GM18511 (cell line): ENCODE data around the gene ELOVL2.
A peak's percentile ranks its signal among the peaks of the same experiment; 100 is the strongest.
"Not testable (repeated sequence)": the region's sequence is repeated elsewhere in the genome, so short reads cannot be mapped to it uniquely, and the experiment has no call there.

ENCODE experiments used
- ATAC-seq: cut with Tn5 transposase; IDR thresholded peaks from one replicate; pipeline ENCODE4 v1.9.1; 2021; ENCODE audit warnings: mild to moderate bottlenecking, moderate library complexity; ENCODE audit not compliant: unreplicated experiment

The ELOVL2 gene

DNA sequence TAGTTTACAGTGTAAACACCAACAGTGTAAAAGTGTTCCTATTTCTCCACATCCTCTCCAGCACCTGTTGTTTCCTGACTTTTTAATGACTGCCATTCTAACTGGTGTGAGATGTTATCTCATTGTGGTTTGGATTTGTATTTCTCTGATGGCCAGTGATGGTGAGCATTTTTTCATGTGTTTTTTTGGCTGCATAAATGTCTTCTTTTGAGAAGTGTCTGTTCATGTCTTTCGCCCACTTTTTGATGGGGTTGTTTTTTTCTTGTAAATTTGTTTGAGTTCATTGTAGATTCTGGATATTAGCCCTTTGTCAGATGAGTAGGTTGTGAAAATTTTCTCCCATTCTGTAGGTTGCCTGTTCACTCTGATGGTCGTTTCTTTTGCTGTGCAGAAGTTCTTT is 59.1 kb downstream of the ELOVL2 start:
- not testable (repeated sequence) for ATAC-seq

DNA sequence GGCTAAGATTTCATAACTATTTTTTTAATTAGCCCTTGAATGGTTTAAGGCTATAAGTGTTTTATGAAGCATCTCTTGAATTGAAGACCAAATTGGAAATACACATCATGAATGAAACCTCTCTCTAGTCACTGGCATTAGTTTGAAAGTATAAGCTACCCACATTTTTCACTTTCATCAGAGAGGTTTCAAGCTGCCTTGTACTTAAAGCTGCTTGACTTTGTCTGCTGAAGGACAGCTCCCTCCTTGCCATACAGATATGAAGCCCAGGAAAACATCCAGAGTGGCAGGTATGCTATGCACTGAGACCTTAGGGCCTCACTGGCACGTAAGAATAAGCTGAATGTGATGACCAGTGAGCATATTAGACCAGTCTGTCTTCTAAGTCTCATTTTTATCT is 62.7 kb downstream of the ELOVL2 start:
- no peak for ATAC-seq

DNA sequence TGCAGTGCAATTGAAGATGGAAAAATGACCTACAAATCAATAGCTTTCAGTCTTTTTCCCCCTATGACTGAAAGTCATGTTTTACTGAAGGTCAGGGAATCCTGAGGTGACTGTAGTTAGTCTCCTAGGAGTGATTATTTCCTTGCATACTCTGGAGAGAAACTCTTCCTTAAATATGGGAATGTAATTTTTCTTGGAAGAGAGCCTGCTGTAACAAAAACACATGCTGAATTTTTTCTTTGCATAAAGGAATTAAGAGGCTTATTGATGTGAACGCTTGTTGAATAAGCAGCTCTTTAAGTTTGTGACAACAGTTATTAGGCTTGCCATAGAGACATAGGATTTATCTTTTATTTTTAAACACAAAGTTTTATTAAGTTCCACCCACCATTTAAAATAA is 64.5 kb downstream of the ELOVL2 start:
- no peak for ATAC-seq

DNA sequence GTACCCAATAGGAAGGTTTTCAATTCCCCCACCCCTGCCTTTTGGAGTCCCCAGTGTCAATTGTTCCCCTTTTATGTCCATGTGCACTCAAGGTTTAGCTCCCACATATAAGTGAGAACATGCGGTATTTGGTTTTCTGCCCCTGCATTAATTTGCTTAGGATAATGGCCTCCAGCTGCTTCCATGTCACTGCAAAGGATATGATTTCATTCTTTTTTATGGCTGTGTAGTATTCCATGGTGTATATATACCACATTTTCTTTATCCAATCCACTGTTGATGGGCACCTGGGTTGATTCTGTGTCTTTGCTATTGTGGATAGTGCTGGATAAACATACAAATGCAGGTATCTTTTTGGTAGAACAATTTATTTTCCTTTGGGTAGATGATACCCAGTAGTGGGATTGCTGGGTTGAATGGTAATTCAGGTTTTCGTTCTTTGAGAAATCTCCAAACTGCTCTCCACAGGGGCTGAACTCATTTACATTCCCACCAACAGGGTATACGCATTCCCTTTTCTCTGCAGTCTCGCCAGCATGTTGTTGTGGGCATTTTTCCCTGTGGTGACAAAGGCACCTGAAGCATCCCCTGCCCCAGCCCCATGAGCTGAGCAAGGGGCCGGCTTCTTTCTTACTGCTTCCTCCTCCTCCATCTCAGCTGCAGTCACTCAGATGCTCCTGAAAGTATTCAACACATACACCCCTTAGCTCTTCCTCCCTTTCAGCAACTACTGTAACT is 66.7 kb downstream of the ELOVL2 start:
- no peak for ATAC-seq

DNA sequence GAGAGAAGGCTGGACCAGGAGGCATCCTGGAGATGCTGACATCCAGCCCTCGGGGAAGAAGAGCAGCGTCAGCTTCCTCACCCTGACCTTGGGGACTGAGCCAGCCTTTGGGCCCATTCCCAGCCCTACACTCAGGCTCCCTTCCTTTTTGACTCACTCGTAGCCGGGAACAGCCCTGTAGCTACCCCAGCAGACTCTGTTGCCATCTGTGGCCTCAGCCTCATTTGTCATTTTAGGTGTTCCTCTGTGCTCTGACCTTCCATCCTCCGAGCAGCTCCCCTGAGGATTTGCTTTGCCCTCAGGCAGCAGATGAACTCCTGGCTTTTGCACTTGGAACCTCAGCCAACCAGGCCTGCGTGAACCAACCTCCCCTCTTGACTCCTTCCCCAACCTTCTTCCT is 67.5 kb downstream of the ELOVL2 start:
- ATAC-seq: no peak

DNA sequence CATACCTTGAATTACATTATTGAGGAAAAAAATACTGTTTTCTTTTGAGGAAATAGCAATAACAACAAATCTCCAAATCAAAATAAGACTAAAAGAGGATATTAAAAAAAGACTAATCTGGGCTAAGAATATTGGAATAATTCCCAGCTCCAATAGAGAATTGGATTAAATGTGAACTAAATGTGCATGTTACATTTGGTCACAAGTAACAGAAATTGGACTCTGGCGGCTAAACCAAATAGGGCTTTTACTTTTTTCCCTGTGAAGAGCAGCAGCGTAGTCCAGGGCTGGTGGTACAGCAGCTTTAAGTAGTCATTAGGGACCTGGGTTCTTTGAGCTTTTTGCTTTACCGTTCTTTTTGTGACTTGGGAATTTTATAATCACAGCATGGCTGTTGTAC is 71.9 kb downstream of the ELOVL2 start:
- no peak for ATAC-seq

DNA sequence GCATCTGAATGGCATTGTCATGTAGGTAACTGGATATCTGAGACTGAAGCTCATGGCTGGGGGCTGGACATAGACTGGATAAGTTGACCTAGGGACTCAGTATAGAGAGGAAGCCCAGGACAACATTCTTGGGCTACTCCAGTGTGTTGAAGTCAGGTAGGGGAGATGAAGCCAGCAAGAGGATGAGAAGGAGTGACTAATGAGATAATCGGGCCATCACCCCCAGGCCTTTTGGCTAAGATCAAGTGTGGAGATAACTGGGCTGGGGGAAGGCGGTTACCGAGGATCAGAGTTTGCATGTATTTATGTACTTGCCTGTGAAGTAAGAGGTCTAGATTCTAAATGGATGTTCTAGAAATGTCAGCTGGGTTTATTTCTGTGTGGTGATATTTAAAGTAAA is 73.4 kb downstream of the ELOVL2 start:
- ATAC-seq: no peak

DNA sequence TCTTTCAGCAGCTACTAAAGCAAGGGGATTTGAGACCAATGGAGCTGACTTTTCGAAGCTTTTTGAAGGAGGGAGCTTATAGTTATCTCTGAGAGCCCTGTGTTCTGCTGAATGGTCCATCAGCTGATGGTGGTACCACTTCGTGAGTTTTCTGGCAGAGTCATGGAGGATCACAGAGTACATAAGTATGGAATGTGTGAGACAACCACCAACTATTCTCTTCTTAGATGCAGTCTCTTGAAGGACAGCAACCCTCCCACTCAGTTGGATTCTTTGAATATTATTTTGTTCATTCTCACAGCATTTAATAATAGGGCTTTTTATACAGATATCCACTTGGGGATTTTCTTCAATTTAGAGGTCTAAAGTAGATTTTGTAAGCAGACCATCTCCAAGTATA is 75.3 kb downstream of the ELOVL2 start:
- no peak for ATAC-seq

DNA sequence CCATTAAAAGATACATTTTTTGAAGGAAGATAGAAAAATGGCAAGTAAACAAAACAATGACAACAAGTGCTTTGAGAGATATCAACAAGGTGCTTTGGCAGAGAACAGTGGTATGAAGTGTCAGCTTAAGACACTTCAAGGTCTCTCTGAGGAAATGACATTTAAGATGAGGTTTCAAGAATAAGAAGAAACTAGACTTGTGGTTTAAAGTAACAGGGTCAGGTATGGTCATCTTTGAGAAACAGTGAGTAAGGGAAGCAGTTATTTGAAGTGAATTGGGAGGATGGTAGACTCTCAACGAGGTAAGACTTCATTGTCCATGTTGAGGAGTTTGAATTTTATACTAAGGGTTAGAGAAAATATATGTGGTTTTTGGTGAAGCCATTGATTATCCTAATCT is 79.4 kb downstream of the ELOVL2 start:
- ATAC-seq: peak; percentile 81

DNA sequence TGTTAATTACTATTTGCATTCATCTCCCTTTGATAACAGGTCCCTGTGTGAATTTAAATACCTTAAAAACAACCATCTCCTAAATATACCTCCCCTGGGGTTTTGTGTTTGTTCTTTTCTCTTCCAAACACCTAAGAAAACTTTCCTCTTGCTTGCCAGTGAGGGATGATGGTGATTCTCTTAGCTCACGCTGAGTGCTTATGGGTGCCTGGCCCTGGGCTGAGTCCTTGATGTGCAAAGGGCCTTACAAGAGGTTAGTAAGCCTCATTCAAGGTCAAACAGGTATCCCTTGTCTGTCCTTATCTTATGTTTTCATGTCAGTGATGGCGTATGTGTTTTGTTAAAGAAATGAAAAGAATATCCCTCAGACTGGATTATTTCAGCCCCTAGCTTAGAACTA is 81.0 kb downstream of the ELOVL2 start:
- ATAC-seq: no peak

DNA sequence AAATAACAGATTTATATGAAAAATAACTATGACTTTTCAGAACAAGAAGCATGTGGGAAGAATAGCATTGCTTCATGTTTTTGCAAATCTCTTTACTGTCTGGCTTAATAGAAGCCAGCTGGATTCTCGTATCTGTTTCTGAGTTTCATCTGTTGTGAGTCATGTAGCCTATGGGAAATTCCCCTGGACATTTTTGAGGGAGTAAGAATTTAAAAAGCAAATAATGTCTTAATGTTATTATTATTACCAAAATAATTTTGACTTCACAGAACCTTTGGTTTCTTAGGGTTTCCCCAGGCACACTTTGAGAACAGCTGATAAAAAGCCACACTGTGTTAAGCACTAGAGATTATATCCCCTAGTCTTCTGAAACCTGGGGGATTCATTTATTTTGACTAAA is 81.4 kb downstream of the ELOVL2 start:
- ATAC-seq: no peak

DNA sequence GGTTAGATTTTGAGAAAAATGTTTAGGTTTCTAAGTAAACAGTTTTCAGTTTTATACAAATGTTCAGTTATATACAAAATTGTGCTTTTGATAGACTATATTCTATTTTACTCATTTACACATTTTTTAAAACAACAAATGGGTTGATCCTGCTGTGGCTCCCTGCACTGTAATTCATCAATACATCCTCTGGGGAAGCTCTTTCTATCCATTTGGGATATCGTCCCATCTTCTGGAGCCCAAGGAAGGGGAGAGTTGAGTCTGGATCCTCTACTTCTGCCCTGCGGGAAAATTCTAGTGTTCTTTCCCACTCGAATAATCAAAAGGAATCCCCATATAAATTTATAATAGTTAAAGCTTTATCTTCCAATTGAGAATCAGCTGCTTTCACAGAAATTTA is 82.3 kb downstream of the ELOVL2 start:
- no peak for ATAC-seq

DNA sequence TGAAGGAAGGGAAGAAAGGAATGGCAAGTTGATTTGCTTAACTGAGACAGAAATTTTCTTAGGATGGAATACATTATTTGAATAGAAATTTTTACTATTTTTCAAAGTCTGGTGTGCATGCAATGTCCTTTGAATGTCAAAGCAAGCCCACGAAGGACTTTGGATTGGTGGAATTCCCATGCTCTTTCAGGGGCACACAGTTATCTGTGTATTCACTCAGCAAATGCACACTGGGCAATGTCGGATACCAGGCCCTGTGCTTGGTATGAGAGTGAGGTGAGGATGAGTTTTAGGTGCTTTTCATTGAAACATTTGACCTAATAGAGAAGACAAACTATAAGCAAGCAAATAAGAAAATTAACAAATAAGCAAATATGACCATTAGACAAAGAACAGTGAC is 83.9 kb downstream of the ELOVL2 start:
- no peak for ATAC-seq

DNA sequence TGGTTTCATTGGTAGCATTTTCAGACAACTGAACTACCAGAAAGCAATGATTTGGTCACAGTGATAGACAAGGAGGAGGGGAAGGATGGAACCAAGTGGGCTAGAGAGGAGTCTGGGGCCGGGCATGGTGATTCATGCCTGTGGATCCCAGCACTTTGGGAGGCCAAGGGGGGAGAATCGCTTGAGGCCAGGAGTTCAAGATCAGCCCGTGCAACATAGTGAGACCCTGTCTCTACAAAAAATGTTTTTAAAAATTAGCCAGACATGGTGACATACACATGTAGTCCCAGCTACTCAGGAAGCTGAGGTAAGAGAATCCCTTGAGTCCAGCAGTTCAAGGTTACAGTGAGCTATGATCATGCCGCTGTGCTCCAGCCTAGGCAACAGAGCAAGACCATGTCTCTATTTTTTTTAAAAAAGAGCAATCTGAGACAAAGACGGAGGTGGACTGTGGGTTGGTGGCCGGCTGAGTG is 86.7 kb downstream of the ELOVL2 start:
- no peak for ATAC-seq

DNA sequence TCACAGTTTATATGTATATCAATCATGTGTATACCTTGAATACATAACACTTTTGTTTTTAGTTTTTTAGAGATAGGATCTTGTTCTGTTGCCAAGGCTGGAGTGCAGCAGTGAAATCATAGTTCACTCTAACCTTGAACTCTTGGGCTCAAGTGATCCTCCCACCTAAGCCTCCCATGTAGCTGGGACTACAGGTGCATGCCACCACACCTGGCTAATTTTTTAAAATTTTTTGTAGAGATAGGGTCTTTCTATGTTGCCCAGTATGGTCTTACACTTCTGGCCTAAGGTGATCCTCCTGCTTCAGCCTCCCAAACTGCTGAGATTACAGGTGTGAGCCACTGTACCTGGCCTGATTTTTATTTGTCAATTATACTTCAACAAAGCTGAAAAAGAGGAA is 87.3 kb downstream of the ELOVL2 start:
- no peak for ATAC-seq

DNA sequence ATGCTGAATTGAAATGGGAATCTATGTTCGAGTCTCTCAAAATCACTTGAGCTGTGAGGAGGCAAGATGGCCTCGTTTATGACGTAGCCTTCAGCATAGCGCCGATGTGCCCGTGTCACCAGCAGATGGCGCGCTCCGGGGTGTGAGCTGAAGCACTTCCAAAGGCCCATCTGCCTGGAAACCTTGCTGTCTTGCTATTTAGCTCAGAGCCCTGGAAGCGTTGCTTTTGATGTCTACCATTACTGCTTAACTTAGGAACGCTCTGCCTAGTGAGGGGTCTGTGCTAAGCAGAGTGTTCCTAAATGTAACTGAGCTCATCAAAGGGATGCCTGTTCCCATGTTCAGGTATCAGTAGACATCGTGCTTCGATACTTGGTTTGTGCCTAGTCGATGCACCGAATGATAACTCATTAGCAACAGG is 89.5 kb downstream of the ELOVL2 start:
- ATAC-seq: peak; percentile 91

DNA sequence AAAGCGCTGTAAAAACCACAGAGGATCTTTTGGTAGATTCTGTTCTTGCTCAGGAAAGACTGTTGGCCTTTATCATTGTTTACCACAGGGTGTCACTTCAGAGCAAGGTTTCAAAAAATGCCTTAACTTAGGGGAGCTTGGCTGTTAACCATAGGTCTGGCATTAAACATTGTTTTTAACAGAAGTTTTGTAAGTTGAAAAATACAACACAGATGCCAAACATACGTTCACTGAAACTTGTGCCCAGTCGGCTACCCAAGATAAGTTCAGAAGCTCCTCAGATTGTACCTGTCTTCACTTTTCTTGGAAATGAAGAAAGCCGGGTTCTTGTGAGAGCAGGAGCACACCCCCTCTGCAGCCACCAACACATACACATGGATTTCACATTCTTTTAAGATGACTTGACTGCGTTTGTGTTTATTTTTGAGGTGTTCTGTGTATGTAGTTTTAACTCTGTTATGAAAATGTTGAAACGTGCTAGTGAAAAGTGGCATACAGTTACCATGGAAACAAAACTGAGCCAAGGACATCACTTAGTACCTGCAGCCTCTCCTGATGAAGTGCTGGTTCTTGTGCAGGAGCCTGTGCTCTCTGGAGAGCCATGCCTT is 92.3 kb downstream of the ELOVL2 start:
- ATAC-seq: no peak

DNA sequence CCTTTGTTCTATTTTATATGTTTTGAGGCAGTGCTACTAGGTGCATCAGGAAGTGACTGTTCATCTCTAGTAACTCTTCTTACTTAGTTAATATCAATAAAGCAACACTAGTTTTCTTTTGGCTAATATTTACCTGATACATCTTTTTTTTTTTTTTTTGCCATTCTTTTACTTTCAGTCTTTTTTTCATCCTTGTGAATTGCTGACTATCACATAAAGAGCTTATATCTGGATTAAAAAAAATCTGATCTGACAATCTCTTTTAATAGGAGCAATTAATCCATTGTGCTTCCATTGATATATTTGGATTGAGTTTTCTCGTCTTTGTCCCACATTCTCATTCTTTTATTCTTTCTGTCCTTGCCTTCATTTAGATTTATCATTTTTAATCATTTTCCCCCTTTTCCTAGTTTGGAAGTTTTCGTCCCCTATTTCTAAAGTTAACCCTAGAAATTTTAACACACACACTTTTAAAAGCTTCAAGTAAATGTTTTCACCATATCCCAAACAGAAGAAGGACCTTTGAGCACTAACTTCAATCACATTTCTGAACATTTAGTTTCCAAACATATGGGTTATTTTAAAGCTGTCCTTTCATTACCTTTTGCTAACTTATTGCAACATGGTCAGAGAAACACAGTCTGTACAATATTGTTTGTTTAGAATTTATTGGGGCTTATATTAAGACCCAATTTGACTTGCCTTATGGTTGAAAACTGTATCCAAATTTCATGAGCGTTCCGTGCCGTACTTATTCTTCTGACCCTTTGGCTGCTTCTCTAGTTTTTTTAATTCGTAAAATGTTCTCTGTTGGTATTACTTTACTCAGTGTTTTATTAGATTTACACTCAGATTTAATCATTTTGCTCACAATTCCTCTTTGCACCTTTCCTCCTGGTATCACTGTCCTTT is 94.3 kb downstream of the ELOVL2 start:
- no peak for ATAC-seq

DNA sequence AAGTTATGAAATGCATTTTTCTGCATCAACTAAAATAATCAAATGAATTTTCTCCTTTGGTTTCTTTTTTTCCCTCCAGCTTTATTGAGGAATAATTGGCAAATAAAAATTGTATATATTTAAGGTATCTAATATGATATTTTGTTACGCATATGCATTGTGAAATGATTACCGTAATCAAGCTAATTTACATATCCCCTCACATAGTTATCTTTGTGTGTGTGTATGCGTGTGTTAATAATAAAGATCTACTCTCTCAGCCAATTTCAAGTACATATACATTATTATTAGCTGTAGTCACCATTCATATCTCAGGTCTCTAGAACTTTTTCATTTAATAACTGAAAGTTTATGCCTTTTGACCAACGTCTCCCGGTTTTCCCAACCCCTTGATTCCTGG is 96.1 kb downstream of the ELOVL2 start:
- ATAC-seq: no peak

DNA sequence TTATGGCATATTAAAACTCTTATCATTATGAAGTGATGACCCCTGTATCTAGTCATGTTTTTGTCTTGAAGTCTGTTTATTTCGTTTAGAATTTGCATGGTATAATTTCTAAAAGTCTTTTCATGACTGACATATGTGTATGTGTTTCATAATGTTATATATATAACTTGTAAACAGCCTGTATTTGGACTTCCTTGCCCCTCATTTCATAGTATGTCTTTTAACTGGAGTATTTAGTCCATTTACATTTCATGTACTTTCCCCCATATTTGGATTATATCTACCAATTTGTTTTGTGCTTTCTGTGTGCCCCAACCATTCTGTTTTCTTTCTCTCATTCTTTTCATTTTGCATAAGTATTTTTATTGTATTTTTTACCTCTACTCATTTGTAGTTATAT is 98.3 kb downstream of the ELOVL2 start:
- no peak for ATAC-seq

DNA sequence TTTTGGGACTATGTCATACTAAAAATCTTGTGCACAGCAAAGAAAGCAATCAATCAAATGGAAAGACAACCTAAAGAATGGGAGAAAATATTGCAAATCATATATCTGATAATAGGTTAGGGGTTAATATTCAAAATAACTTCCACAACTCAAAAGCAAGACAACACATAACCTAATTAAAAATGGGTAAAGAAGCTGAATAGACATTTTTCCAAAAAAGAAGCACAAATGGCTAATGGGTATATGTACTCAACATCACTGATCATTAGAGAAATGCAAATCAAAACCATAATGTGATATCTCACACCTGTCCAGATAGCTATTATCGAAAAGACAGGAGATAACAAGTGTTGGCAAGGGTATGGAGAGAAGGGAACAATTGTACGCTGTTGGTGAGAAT is 104.3 kb downstream of the ELOVL2 start:
- ATAC-seq: no peak

DNA sequence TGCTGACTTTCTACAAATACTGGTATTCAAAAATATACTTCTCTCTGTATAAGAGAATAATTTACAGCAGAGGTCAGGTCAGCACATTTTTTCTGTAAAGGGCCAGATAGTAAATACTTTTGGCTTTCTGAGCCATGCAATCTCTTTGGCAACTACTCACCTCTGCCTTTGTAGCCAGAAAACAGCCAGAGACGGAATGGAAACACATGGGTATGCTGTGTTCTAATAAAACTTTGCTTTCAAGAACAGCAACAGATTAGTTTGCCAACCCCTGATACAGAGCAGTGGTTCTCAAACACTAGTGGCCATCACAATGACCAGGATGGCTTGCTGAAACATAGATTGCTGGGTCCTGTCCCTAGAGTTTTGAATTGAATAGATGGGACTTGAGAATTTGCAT is 111.0 kb downstream of the ELOVL2 start:
- no peak for ATAC-seq
